Fibroblast of lung (primary cell): ENCODE measurements around the gene RRBP1. TPM values are rescaled to one million over a fixed set of nuclear protein-coding genes. Genes with fewer than 3 reads are reported as not detected.

Experiments used
- DNase-seq, 2 donors: peaks; one replicate each; pipeline versions ENCODE4 v3.0.0 to v3.0.0-alpha.2; 2010; ENCODE audit warnings: low read depth in 2 of 2
- H2AFZ ChIP-seq: 2 replicates; pipeline ENCODE4 v1.5.1; 2012; ENCODE audit warnings: low read length, control low read depth, inconsistent platforms
- H3K27ac ChIP-seq: 2 replicates; pipeline ENCODE4 v1.5.1; 2011; ENCODE audit warnings: low read length, control low read depth; ENCODE audit not compliant: insufficient read depth
- H3K27me3 ChIP-seq: 2 replicates; pipeline ENCODE4 v1.5.1; 2011; ENCODE audit warnings: mild to moderate bottlenecking, low read length; ENCODE audit not compliant: control insufficient read depth, insufficient read depth
- H3K36me3 ChIP-seq: 2 replicates; pipeline ENCODE4 v1.5.1; 2011; ENCODE audit warnings: low read length; ENCODE audit not compliant: control insufficient read depth, insufficient read depth
- H3K4me1 ChIP-seq: 2 replicates; pipeline ENCODE4 v1.5.1; 2011; ENCODE audit warnings: low read length; ENCODE audit not compliant: control insufficient read depth, insufficient read depth; ENCODE audit errors: extremely low read depth
- H3K4me2 ChIP-seq: 2 replicates; pipeline ENCODE4 v1.5.1; 2011; ENCODE audit warnings: low read length, control low read depth; ENCODE audit not compliant: insufficient read depth; ENCODE audit errors: extremely low read depth
- H3K4me3 ChIP-seq, 4 experiments: fragments of 200-600 bp in 1 of 4; sonication (generic) in 1 of 4; replicated peaks in 1 of 4; 2 replicates each; pipeline ENCODE4 v1.5.1; 2011 to 2016; ENCODE audit warnings: low read length in 4 of 4, low read depth in 3 of 4, mild to moderate bottlenecking in 3 of 4, control low read depth in 2 of 4, inconsistent platforms in 1 of 4, mixed read lengths in 1 of 4; ENCODE audit not compliant: insufficient read depth in 1 of 4; ENCODE audit errors: control extremely low read depth in 1 of 4
- H3K79me2 ChIP-seq: 2 replicates; pipeline ENCODE4 v1.5.1; 2012; ENCODE audit warnings: mild to moderate bottlenecking, low read length, inconsistent platforms; ENCODE audit not compliant: control insufficient read depth, insufficient read depth
- H3K9ac ChIP-seq: 2 replicates; pipeline ENCODE4 v1.5.1; 2011; ENCODE audit warnings: mild to moderate bottlenecking, low read length, control low read depth; ENCODE audit not compliant: insufficient read depth
- H3K9me3 ChIP-seq: 2 replicates; pipeline ENCODE4 v1.5.1; 2012; ENCODE audit warnings: low read depth, low read length; ENCODE audit not compliant: control insufficient read depth, insufficient read depth
- H4K20me1 ChIP-seq: 2 replicates; pipeline ENCODE4 v1.5.1; 2011; ENCODE audit warnings: low read length; ENCODE audit not compliant: control insufficient read depth, insufficient read depth; ENCODE audit errors: extremely low read depth
- EZH2 ChIP-seq: IDR thresholded peaks from 2 replicates; pipeline ENCODE4 v1.5.1; 2012; ENCODE audit warnings: low read length, control low read depth, mild to moderate bottlenecking; ENCODE audit errors: missing control alignments
- polyA plus RNA-seq, 2 donors: library from polyadenylated mRNA; depleted of rRNA in 1 of 2; stranded (reverse) in 1 of 2; unstranded in 1 of 2; fragments of >200 nt; gene quantifications; 2 replicates each; pipeline ENCODE4 v1.2.1, GENCODE V29; 2011 to 2012; ENCODE audit warnings: missing spikeins in 1 of 2
- total RNA-seq: library from RNA; depleted of rRNA; stranded (reverse); fragments of >200 nt; gene quantifications from 2 replicates; pipeline ENCODE4 v1.2.1, GENCODE V29; 2014
- TF ChIP-seq, protein P1 (sequence below), 2 donors: IDR thresholded peaks in 1 of 2; conservative IDR thresholded peaks in 1 of 2; 1 replicate in 1 of 2; 2 replicates in 1 of 2; pipeline ENCODE4 v1.5.1; 2011 to 2012; ENCODE audit warnings: low read length in 2 of 2, control low read depth in 1 of 2, inconsistent platforms in 1 of 2, low read depth in 1 of 2, mild to moderate bottlenecking in 1 of 2

The RRBP1 gene
- total and polyA plus RNA-seq, 2 donors (not counting 1 experiment from before 2014, with no cell fraction given), result 169 to 233 TPM

GRCh38 chr20:17645010-17645409 lies 37.0 kb downstream of the RRBP1 start:
- Histone ChIP-seq H3K9me3 (no peaks in the 10 kb centered on the region), H2AFZ (no peak overlapping the region), H3K79me2 (peaks cover 95% of the 10 kb centered on the region), H3K27ac (no peak overlapping the region), H3K27me3 (no peaks in the 10 kb centered on the region), H3K4me2 (no peak overlapping the region), H3K4me1 (peaks cover 5% of the 10 kb centered on the region), H3K36me3 (peaks cover 30% of the 10 kb centered on the region), H4K20me1 (peaks cover 2% of the 10 kb centered on the region), H3K4me3 (no peak overlapping the region), H3K9ac (no peak overlapping the region)
- TF ChIP-seq EZH2, result no peak
- TF ChIP-seq, protein P1, sequence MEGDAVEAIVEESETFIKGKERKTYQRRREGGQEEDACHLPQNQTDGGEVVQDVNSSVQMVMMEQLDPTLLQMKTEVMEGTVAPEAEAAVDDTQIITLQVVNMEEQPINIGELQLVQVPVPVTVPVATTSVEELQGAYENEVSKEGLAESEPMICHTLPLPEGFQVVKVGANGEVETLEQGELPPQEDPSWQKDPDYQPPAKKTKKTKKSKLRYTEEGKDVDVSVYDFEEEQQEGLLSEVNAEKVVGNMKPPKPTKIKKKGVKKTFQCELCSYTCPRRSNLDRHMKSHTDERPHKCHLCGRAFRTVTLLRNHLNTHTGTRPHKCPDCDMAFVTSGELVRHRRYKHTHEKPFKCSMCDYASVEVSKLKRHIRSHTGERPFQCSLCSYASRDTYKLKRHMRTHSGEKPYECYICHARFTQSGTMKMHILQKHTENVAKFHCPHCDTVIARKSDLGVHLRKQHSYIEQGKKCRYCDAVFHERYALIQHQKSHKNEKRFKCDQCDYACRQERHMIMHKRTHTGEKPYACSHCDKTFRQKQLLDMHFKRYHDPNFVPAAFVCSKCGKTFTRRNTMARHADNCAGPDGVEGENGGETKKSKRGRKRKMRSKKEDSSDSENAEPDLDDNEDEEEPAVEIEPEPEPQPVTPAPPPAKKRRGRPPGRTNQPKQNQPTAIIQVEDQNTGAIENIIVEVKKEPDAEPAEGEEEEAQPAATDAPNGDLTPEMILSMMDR (conservative IDR thresholded peaks at IDR 0.05 in 1 of 2, IDR thresholded peaks at IDR 0.05 in 1 of 2; ENCODE audit: low read depth in 1 of 2, low read length in 2 of 2), result no peak
- DNase-seq, result no peak

DNA sequence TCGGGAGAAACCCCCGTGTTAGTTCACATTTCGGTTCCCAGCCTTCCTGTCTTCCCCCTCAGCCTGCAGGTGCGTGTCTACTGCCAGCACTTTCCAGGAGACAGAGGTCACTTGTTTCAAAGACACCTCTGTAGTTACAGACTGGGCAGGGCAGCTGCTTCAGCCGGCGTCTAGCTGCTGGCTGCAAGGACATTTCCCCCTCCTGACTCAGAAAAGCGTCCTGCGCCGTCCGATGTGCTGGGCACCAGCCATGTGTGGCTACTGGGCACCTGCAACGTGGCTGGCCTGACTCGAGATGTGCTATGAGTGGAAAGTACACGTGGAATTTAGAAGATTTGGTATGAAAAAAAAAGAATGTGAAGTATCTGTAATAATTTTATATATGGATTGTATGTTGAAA lies 37.6 kb downstream of the RRBP1 start:
- Histone ChIP-seq H3K4me3 (no peak overlapping the region), H3K79me2 (peaks cover 93% of the 10 kb centered on the region), H2AFZ (no peak overlapping the region), H3K27ac (peak overlapping the region; percentile 4), H4K20me1 (peaks cover 2% of the 10 kb centered on the region), H3K27me3 (no peaks in the 10 kb centered on the region), H3K9ac (no peak overlapping the region), H3K4me1 (peaks cover 5% of the 10 kb centered on the region), H3K9me3 (no peaks in the 10 kb centered on the region), H3K4me2 (no peak overlapping the region), H3K36me3 (peaks cover 30% of the 10 kb centered on the region)
- DNase-seq, result peak in 1 of 2 donors; percentile 43
- TF ChIP-seq EZH2, result no peak
- TF ChIP-seq, protein P1 (conservative IDR thresholded peaks at IDR 0.05 in 1 of 2, IDR thresholded peaks at IDR 0.05 in 1 of 2; ENCODE audit: low read depth in 1 of 2, low read length in 2 of 2), result no peak

GRCh38 chr20:17643531-17644188 lies 38.4 kb downstream of the RRBP1 start:
- no peak overlapping the region for H3K4me2 ChIP-seq
- H3K79me2 ChIP-seq, result peaks cover 95% of the 10 kb centered on the region
- H4K20me1 ChIP-seq, result peaks cover 2% of the 10 kb centered on the region
- H3K4me3 ChIP-seq, result no peak overlapping the region
- peaks cover 36% of the 10 kb centered on the region for H3K36me3 ChIP-seq
- no peak overlapping the region for H2AFZ ChIP-seq
- no peak overlapping the region for H3K9ac ChIP-seq
- peak in 1 of 2 donors; percentile 37 for DNase-seq
- H3K27me3 ChIP-seq, result no peaks in the 10 kb centered on the region
- peak overlapping the region; percentile 52 for H3K27ac ChIP-seq
- peaks cover 2% of the 10 kb centered on the region for H3K4me1 ChIP-seq
- TF ChIP-seq EZH2, result no peak
- TF ChIP-seq, protein P1 (conservative IDR thresholded peaks at IDR 0.05 in 1 of 2, IDR thresholded peaks at IDR 0.05 in 1 of 2; ENCODE audit: low read depth in 1 of 2, low read length in 2 of 2), result no peak
- H3K9me3 ChIP-seq, result no peaks in the 10 kb centered on the region
